HTR-8/SVneo (cell line): ENCODE results near the gene KASH5.
"Not testable (repeated sequence)": the region's sequence is repeated elsewhere in the genome, so short reads cannot be mapped to it uniquely, and the experiment has no call there.

ENCODE experiments used
- DNase-seq: peaks from one replicate; pipeline ENCODE4 v3.0.0; 2011; ENCODE audit warnings: low spot score, mixed read lengths; ENCODE audit not compliant: insufficient read length
- FAIRE-seq: peaks from 2 replicates; lab custom pipeline; 2011; peaks lifted over from hg19 to GRCh38; lab: Jason Lieb, UNC

KASH5 gene

DNA sequence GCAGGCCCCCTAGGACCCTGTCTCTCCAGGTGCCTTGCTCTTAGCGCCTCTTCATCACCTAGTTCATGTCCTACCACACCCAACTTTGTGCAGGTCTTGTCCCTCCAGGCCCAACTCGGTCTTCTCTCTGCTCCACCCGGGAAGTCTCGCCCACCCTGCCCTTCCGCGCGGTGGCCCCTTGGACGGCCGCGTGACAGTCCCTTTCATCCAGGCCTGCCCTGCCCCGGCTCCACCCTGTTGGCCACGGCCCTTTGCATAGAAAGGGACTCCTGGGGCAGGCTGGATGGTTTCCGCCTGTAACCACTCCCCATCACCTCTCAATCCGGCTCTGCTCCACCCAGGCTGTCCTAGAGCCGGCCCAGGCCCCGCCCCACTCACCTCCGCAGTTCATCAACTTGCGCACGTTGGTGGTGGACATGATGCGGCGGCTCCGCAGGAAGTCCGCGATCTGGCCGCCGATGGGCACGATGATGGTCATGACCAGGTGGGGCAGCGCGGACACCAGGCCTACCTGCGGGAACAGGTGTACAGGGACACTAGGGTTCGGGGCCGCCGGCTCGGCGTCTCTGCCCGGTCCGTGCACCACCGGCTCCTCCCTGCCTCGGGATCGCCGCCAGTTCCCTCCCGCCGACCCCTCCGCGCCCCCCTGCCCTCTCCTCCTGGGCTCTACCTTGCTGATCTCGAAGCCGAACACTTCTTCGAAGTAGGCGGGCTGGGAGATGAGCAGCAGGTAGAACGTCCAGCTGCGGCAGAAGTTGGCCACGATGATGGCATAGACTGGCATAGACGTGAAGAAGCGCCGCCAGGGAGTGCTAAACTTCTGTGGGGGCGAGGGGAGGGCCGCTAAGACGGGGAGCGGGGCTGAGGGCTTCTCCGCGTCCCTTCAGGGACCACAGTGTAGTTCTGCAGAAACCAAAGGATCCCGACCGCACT is 44.4 kb downstream of the KASH5 start:
- DNase-seq (no peak), FAIRE-seq (no peak)

DNA sequence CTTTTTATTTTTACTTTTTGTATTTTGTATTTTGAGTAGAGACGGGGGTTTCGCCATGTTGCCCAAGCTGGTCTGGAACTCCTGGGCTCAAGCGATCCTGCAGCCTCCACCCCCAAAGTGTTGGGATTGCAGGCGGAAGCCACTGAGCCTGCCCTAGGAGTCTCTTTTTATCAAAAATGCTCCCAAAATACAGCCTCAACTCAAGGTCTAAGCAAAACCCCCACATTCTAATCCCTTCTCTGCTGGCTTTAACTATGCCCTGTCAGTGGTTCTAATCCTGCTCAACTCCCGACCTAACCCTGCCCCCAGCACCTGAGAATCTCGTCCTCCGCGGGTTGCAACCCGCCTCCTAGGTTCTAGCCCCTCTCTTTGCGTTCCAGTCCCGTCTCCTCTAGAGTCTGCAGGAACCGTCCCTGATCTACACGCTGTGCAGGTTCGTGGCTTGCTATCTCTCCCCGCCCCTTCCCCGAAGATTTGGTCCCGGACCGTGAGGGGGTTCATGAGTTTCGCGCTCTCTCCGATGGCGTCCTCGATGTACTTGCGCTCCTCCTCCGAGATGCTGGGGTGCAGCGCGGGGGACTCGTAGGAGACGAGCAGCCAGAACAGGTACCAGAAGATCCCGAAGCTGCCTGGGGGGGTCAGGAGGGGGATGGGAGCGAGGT is 45.3 kb downstream of the KASH5 start:
- FAIRE-seq: no peak
- no peak for DNase-seq

DNA sequence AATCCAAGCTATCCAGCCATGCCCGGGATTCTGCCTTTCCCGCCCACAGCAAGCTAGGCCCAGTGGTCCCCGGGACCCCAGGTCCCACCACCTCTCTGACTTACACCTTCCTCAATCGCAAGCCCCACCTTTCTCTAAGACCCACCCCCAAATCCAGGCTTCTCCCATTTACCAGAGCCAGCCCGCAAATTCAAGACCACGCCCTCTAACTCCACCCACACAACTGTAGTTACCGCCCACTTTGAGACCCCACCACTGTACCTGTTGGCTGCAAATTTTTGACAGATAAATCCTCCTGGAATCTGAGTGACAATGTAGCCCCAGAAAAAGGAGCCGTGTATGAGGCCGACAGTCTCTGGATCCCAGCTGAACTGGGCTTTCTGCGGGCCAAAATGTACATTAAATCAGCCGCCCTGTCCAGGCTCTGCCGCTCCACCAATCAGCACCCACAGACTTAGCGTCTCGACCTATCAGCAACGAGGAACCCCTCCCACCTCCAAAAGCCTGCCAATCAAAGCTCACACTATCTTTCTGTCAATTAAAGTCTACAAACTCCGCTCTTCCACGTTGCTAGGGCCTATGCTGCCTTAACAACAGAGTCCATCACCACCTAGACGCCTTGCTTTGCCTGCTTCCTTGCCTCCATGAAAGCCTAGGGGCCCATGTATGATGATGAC is 47.0 kb downstream of the KASH5 start:
- DNase-seq (no peak), FAIRE-seq (no peak)

GRCh38 chr19:49435670-49436069 is 47.6 kb downstream of the KASH5 start:
- FAIRE-seq (no peak), DNase-seq (no peak)

- FAIRE-seq: no peak
- no peak for DNase-seq
Measured at GRCh38 chr19:49436381-49437017, 48.5 kb downstream of the KASH5 start.

GRCh38 chr19:49437231-49437630 is 49.2 kb downstream of the KASH5 start:
- no peak for FAIRE-seq

DNA sequence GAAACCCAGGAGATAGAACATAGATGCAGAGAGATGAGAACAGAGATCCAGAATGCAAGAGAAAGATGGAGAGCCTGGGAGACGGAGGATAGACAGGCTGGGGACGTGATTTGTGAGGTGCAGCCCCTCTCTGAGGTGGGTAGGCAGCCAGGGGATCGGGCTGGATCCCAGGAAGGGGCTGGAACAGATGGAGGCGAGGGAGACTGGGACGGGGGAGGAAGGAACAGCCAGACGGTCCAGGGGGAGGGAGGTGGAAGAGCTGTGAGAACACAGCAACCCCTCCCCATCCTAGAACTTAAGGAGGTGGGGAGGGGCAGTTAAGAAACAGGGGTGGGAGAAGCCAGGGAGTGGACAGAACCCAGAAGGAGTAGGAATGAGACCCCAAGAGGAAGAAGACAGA is 50.2 kb downstream of the KASH5 start:
- FAIRE-seq (no peak), DNase-seq (no peak)

More at GRCh38 chr19:49437231-49437630, 49.2 kb downstream of the KASH5 start:
- DNase-seq: no peak

DNA sequence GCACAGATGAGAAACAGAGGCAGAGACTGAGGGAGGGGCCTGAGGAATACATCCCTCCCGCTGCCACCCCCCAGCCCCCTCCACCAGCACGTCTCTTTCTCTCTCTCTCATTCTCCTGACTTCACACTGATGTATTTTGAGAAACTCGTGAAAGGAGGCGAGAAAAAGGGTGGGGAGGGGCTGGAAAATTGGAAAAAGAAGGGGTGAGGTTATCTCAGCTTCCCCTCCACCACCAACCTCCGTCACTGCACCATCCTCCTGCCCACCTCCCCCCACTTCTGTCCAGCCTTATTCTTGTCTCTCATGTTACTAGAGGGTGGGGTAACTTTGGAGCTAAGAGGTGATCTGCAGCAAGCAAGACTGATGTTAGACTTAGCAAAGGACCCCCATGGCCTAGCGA is 51.8 kb downstream of the KASH5 start:
- no peak for FAIRE-seq
- DNase-seq: no peak

DNA sequence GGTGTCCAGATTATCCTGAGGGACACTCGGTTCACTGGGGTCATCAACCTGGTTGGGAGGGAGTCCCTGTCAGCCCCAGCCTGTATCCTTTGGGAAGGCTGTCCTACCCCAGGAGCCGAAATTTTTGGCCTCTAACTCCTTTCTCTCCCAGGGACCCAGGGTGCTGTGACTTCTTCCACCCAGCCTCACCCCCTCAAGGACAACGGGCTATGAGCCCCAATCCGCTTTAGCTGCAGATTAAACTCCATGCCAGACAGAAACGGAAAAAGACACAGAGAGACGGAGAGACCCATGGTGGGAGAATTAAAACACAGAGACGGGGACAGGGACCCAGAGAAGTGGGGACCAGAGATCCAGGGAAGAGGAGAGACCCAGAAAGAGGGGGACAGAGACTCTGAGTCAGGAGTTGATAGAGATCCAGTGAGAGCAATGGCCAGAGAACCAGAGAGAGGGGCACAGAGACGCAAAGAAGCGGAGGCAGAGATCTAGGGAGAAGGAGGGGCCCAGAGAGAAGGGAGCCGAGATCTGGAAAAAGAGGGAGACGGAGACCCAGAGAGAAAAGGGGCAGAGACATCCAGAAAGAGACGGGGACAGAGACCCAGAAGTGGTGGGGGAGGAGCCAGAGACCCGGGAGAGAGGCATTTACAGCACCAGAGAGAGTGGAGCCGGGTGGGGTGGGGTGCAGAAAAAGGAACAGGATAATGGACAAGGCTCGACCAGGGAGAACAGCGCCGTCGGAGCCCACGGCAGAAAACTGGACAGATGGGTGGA is 52.6 kb downstream of the KASH5 start:
- DNase-seq (no peak), FAIRE-seq (no peak)

DNA sequence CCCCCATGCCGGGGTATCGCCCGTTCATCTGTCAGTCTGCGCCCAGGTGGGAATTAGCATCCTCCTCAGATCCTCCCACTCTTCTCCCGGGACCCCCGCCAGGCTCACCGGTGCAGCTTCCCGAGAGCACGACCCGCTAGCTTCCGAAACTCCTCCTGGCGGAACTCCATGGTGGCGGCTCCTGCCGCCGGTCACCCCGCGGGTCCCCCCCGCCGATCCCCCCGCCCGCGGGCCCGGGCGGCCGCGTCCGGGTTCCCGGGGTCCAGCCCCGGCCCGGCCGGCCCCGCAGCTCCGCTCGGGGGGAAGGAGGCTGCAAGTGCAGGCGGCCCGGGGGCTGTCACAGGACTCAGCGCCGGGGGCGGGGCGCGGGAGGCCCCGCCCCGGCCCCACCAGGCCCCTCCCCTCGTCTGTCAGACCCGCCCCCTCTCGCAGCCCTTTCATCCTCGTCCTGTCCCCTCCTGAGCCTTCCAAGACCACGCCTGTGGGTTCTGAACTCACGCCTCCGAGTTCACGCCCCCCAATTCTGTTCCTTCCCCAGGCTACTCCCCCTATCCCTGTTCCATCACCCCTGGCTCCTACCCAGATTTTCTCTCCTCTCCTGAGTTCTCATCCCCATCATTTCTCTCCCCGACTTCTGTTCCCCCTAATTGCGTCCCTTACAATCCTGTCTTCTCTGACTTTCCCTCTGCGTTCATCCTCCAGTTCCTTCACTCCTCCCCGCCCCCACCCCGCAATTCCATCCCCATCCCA is 53.3 kb downstream of the KASH5 start, which contains the start of gene SLC17A7:
SLC17A7 (minus strand) TSS at position 318 of the 750 bp plus-strand sequence; CDS start at position 170, 148 bp downstream.
- FAIRE-seq (no peak), DNase-seq (peak; percentile 43)

- DNase-seq (no peak), FAIRE-seq (no peak)
Measured at GRCh38 chr19:49441960-49442350, 53.9 kb downstream of the KASH5 start.

GRCh38 chr19:49442354-49442753 is 54.3 kb downstream of the KASH5 start:
- FAIRE-seq: no peak
- DNase-seq: no peak

GRCh38 chr19:49442771-49443365 is 54.8 kb downstream of the KASH5 start:
- peak; percentile 80 for FAIRE-seq
- peak; percentile 85 for DNase-seq

DNA sequence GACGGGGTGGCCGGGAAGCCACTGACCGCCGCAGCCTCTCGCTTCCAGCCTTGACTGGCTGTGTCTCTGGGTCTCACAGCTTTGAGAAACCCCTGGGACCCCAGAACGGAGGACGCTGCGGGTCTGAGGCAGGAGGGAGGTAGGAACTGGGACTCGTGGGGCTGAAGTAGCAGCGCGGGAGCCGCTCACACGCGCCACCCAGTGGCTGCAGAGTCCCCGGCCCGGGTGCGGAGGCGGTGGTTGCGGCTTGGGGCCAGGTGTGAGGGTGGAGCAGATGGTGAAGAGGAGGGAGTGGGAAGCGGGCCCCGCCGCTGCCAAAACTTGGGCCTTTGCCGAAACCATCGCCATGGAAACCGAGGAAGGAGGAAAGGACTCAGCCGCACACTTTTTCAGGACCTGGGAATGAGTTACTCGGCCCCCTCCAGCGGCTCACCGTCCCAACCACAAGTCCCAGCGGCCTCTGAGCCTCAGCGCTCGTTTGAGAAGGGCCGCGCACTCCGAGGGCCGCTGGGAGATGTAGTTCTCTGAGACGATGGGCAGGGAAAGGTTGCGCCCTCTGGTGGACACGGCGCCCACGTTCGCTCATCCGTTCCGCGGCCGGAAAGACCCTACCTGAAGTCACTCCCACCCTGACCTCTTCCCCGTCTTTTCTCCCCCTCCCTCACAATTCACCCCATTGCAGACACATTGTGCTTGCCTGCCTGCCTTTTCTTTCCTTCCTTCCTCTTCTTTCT is 55.5 kb downstream of the KASH5 start:
- DNase-seq (peak; percentile 89), FAIRE-seq (peak; percentile 95)

GRCh38 chr19:49444100-49444700 is 56.2 kb downstream of the KASH5 start:
- FAIRE-seq, DNase-seq: not testable (repeated sequence)

DNA sequence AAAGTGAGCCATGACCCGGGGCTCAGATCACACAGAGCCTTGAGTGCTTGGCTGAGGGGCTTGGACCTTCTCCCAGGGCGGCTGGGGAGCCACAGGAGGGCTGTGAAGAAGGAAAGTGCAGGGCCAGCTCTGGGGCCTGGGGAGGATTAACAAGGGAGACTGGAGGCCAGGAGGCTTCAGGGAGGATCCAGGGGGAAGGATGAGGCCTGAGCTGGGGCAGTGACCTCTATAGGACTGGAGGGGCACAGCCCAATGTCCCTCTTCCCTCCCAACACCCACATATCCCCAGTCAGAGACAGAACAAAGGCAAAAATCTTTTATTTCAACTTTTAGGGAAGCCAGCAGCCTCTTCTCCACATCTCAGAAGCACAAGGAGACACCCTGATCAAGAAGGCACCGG is 57.9 kb downstream of the KASH5 start:
- no peak for DNase-seq
- FAIRE-seq: no peak
